ENCODE data around the gene PRKCQ. TPM values are rescaled to one million over a fixed set of nuclear protein-coding genes. Genes with fewer than 3 reads are reported as not detected.

Gene PRKCQ
- total RNA-seq, 4 donors from 2014 or later, result 1.8 to 11.6 (median 3.7) TPM

DNA sequence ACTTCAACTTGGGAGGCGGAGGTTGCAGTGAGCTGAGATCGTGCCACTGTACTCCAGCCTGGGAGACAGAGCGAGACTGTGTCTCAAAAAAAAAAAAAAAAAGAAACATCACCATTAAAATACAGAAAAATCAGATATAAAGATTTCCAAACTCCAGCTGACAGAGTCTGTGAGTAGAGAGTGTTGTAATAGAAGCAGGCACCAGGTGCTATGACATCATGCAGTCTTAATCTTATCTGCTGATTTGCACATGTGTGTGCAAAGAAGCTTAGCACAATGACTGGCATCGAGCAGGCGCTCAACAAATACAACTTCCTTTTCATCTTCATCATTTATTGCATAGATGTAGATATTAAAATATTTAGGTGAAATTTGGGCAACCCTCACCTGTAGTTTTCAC is 92.2 kb downstream of the PRKCQ start:
- no peaks in the 10 kb centered on the region for H3K9me3 ChIP-seq
- TF ChIP-seq, protein P1, sequence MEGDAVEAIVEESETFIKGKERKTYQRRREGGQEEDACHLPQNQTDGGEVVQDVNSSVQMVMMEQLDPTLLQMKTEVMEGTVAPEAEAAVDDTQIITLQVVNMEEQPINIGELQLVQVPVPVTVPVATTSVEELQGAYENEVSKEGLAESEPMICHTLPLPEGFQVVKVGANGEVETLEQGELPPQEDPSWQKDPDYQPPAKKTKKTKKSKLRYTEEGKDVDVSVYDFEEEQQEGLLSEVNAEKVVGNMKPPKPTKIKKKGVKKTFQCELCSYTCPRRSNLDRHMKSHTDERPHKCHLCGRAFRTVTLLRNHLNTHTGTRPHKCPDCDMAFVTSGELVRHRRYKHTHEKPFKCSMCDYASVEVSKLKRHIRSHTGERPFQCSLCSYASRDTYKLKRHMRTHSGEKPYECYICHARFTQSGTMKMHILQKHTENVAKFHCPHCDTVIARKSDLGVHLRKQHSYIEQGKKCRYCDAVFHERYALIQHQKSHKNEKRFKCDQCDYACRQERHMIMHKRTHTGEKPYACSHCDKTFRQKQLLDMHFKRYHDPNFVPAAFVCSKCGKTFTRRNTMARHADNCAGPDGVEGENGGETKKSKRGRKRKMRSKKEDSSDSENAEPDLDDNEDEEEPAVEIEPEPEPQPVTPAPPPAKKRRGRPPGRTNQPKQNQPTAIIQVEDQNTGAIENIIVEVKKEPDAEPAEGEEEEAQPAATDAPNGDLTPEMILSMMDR (IDR thresholded peaks at IDR 0.05), result no peak
- no peak for TF ChIP-seq POLR2A (IDR thresholded peaks at IDR 0.05)

DNA sequence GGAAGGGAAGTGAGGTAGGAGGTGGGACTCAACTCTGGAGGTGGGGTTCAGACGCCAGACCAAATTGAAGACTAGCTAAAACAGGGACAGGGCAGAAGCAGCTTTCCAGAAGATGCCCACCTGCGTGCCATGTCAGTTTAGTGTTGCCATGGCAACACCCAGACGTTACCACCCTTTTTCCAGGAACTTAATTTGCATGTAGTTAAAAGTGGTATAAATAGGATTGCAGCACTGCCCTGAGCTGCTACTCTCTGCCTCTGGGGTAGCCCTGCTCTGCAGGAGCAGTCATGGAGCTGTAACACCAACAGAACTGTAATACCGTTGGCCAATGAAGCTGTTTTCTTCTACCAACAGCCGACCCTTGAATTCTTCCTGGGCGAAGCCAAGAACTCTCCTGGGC is 93.8 kb downstream of the PRKCQ start:
- H3K27ac ChIP-seq, result no peak overlapping the region
- DNase-seq, result no peak
- H3K36me3 ChIP-seq, result no peaks in the 10 kb centered on the region
- H3K4me3 ChIP-seq, result no peak overlapping the region
- H3K9me3 ChIP-seq, result no peaks in the 10 kb centered on the region
- TF ChIP-seq, protein P1 (IDR thresholded peaks at IDR 0.05), result no peak
- no peak for TF ChIP-seq POLR2A (IDR thresholded peaks at IDR 0.05)
- H3K27me3 ChIP-seq, result no peaks in the 10 kb centered on the region
- no peaks in the 10 kb centered on the region for H3K4me1 ChIP-seq

More for the DNA sequence above, 92.2 kb downstream of the PRKCQ start:
- H3K36me3 ChIP-seq, result no peaks in the 10 kb centered on the region
- no peaks in the 10 kb centered on the region for H3K27me3 ChIP-seq
- no peaks in the 10 kb centered on the region for H3K4me1 ChIP-seq
- no peak for DNase-seq
- no peak overlapping the region for H3K4me3 ChIP-seq
- no peak overlapping the region for H3K27ac ChIP-seq

DNA sequence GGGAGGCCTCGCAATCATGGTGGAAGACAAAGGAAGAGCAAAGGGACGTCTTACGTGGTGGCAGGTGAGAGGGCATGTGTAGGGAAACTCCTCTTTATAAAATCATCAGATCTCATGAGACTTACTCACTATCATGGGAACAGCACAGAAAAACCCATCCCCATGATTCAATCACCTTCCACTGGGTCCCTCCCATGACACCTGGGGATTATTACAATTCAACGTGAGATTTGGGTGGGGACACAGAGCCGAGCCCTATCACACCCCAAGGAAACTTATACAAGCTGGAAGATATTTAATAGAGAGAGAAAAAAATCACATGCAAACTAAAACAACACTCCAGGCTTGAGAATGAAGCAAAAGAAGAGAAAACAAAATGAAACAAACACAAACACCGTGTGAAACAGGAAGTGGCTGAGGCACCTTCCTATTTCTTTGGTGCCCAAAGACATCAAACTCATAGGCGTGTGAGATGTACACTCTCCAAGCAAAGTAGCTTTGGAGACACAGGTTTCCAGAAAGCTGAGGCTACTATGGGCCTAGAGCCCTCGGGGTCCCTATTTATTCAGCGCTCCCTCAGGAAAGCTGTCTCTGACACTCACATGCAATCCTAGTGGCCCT is 97.2 kb downstream of the PRKCQ start:
- Histone ChIP-seq H3K4me3 (no peak overlapping the region), H3K27ac (no peak overlapping the region), H3K4me1 (no peaks in the 10 kb centered on the region), H3K27me3 (no peaks in the 10 kb centered on the region), H3K36me3 (no peaks in the 10 kb centered on the region), H3K9me3 (no peaks in the 10 kb centered on the region)
- TF ChIP-seq POLR2A (IDR thresholded peaks at IDR 0.05), result no peak
- TF ChIP-seq, protein P1 (IDR thresholded peaks at IDR 0.05), result no peak
- no peak for DNase-seq

DNA sequence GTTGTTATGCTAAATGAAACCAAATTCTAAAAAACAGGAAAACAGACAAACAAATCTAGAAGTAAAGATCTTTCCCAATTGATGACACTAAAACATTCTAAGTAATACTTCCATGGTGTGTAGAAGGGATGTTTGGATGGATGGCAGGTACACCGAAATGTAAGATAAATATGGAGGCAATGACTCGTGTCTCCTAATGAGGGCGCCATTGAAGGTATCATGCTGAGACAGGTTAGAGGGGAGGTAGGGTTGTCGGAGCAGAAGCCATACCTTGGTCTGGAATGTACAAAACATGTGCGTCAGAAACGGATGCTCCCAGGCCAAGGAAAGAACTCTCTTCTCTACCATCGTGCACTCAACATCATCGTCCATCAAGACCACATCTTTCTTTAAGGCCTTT is 101.4 kb downstream of the PRKCQ start:
- DNase-seq, result no peak
- H3K4me3 ChIP-seq, result no peak overlapping the region
- no peaks in the 10 kb centered on the region for H3K4me1 ChIP-seq
- no peaks in the 10 kb centered on the region for H3K9me3 ChIP-seq
- TF ChIP-seq POLR2A (IDR thresholded peaks at IDR 0.05), result no peak
- no peaks in the 10 kb centered on the region for H3K27me3 ChIP-seq
- H3K36me3 ChIP-seq, result no peaks in the 10 kb centered on the region
- no peak overlapping the region for H3K27ac ChIP-seq

DNA sequence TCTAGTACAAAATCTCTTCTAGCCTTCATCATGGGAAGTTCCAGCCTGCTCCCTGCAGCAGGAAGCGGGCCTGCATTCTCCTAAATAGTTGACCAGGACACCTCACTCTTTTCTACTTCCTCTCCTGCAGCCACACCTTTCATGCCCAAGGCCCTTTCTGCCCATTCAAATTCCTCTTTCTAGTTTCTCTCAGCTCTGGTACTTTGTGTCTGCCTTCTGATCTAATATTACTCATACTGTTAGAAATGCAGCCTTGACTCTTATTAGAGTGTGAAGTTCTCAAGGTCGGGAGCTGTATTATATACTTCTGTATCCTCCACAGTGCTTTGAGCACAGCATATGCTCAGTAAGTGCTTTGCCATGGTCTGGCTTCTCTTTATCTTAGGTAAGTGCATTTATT is 103.1 kb downstream of the PRKCQ start:
- no peaks in the 10 kb centered on the region for H3K4me1 ChIP-seq
- H3K9me3 ChIP-seq, result no peaks in the 10 kb centered on the region
- no peak for TF ChIP-seq POLR2A (IDR thresholded peaks at IDR 0.05)
- TF ChIP-seq, protein P1 (IDR thresholded peaks at IDR 0.05), result no peak
- DNase-seq, result no peak
- no peak overlapping the region for H3K27ac ChIP-seq
- H3K4me3 ChIP-seq, result no peak overlapping the region
- H3K27me3 ChIP-seq, result no peaks in the 10 kb centered on the region
- no peaks in the 10 kb centered on the region for H3K36me3 ChIP-seq

DNA sequence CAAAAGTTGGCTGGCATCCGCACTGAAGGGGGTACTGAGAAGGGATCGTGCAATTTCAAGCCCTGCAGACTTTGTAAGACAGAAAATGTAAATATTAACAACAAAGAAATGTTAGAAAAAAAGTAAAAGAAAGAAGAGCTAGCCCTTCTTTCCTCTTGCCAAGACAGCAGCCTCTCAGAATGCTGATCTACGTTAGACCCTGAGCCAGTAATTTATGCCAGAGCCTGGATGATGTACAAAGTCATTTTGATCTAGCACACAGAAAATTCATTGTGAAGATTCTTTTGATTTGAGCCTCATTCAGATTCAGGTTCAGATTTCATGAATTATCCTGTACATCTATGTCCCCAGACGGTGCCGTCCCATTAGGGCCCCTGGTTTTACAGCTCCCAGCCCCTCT is 105.2 kb downstream of the PRKCQ start:
- Histone ChIP-seq H3K36me3 (no peaks in the 10 kb centered on the region), H3K9me3 (no peaks in the 10 kb centered on the region), H3K27ac (no peak overlapping the region), H3K4me1 (no peaks in the 10 kb centered on the region), H3K4me3 (no peak overlapping the region), H3K27me3 (no peaks in the 10 kb centered on the region)
- TF ChIP-seq, protein P1 (IDR thresholded peaks at IDR 0.05), result no peak
- TF ChIP-seq POLR2A (IDR thresholded peaks at IDR 0.05), result no peak
- no peak for DNase-seq

All from Peyer's patch (tissue), 4 donors.